NT2/D1 (cell line): ENCODE measurements around the gene RGL4.
"Not testable (repeated sequence)": the region's sequence is repeated elsewhere in the genome, so short reads cannot be mapped to it uniquely, and the experiment has no call there.

Experiments
- DNase-seq: peaks from one replicate; pipeline ENCODE4 v3.0.0-alpha.2; 2011; ENCODE audit warnings: low read depth, low spot score
- H3K27me3 ChIP-seq: 2 replicates; pipeline ENCODE4 v1.6.0; 2011; ENCODE audit warnings: mild to moderate bottlenecking; ENCODE audit not compliant: insufficient read length, insufficient read depth
- H3K36me3 ChIP-seq: 2 replicates; pipeline ENCODE4 v1.6.1; 2011; ENCODE audit warnings: mild to moderate bottlenecking, low read length, mixed read lengths; ENCODE audit not compliant: insufficient read depth, insufficient read length
- H3K4me1 ChIP-seq: 2 replicates; pipeline ENCODE4 v1.5.1; 2011; ENCODE audit not compliant: insufficient read depth, insufficient read length
- H3K4me3 ChIP-seq: 2 replicates; pipeline ENCODE4 v1.5.1; 2011; ENCODE audit warnings: low read depth; ENCODE audit not compliant: insufficient read length
- H3K9ac ChIP-seq: 2 replicates; pipeline ENCODE4 v1.6.0; 2011; ENCODE audit warnings: low read depth; ENCODE audit not compliant: insufficient read length
- H3K9me3 ChIP-seq: 2 replicates; pipeline ENCODE4 v1.5.1; 2011; ENCODE audit warnings: mild to moderate bottlenecking, low read length; ENCODE audit not compliant: insufficient read depth
- SUZ12 ChIP-seq: IDR thresholded peaks from 2 replicates; pipeline ENCODE4 v1.6.1; 2011; ENCODE audit not compliant: insufficient read length, insufficient read depth; ENCODE audit errors: extremely low read depth
- YY1 ChIP-seq: IDR thresholded peaks from 2 replicates; pipeline ENCODE4 v1.6.1; 2011; ENCODE audit not compliant: insufficient read length, insufficient read depth
- ZNF274 ChIP-seq: IDR thresholded peaks from 2 replicates; pipeline ENCODE4 v1.6.1; 2011; ENCODE audit warnings: mild to moderate bottlenecking, low read depth, low read length

The RGL4 gene

DNA sequence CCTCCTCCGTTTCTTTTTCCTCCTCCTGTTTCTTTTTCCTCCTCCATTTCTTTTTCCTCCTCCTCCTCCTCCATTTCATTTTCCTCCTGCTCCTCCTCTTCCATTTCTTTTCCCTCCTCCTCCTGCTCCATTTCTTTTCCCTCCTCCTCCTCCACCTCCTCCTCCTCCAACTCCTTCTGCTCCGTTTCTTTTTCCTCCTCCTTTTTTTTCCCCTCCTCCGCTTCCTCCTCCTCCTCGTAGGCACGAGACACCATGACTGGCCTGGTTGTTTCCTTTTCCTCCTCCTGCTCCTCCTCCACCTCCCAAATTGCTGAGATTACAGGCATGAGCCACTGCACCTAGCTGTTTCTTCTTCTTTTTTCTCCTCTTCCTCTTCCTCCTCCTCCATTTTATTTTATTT lies 33.1 kb upstream of the RGL4 start:
- H3K9me3 ChIP-seq, result peaks cover 7% of the 10 kb centered on the region; the same call in 1 of the 2 replicates
- no peak overlapping the region for H3K9ac ChIP-seq
- H3K27me3 ChIP-seq, result no peaks in the 10 kb centered on the region
- H3K4me1 ChIP-seq, result peaks cover 2% of the 10 kb centered on the region
- no peak for TF ChIP-seq ZNF274
- no peak for TF ChIP-seq SUZ12
- TF ChIP-seq YY1, result no peak
- no peak overlapping the region for H3K4me3 ChIP-seq
- H3K36me3 ChIP-seq, result peaks cover 8% of the 10 kb centered on the region
- no peak for DNase-seq

DNA sequence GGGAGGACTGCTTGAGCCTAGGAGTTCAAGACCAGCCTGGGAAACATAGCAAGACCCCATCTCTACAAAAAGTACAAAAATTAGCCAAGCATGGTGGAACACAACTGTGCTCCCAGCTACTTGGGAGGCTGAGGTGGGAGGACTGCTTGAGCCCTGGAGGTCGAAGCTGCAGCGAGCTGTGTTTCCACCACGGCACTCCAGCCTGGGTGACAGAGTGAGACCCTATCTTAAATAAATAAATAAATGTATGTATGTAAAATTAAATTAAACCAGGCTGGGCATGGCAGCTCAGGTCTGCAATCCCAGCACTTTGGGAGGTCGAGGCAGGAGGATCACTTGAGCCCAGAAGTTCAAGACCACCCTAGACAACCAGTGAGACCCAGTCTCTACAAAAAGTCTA lies 30.4 kb upstream of the RGL4 start:
- H3K9ac ChIP-seq, H3K4me3 ChIP-seq, H3K4me1 ChIP-seq, DNase-seq, H3K36me3 ChIP-seq, H3K27me3 ChIP-seq: not testable (repeated sequence)
- peaks cover 12% of the 10 kb centered on the region; the same call in 1 of the 2 replicates for H3K9me3 ChIP-seq

DNA sequence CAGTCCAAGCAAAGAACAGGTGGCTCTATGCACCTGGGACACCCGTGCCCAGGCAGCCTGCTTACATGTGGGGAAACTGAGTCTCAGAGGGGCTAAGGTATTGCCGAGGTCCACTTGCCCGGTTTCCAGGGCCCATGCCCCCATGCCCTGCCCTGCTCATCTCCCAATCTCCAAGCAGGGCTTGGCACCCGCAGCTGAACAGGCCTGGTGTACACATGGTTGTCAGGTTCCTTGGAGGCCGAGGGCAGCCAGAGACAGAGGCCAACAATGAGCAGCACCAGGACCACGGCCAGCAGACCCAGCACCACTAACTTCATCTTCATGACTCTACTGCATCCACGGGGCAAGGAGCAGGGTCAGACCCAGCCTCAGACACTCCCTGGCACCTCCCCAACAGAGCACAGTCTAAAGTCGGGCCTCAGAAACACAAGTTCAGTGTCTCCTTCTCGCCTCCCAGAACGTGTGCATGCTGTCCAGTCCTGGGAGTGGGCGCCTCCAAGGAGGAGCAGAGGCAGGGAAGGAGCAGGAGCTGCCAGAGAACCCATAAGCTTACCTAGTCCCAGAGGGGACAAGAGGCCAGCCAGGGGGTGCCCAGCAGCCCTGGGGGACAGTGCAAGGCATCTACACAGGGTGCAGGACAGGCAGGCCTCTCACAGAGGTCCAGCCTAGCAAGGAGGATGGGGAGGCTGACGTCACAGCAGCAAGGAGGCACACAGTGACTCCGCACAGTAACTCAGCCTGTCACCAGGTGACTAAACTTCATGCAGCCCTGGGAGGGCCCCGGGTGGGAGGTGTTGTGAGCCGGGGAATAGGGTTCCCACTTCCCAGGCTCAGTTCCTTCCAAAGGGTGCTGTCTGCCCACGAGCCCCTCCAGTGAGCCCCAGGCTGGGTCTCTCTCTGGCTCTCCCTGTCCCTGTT lies 20.2 kb upstream of the RGL4 start:
- TF ChIP-seq YY1 (no peak), ZNF274 (no peak), SUZ12 (no peak)
- no peak for DNase-seq
- Histone ChIP-seq H3K9ac (no peak overlapping the region), H3K4me1 (peaks cover 7% of the 10 kb centered on the region), H3K9me3 (no peaks in the 10 kb centered on the region), H3K27me3 (no peaks in the 10 kb centered on the region), H3K4me3 (no peak overlapping the region), H3K36me3 (no peaks in the 10 kb centered on the region)

DNA sequence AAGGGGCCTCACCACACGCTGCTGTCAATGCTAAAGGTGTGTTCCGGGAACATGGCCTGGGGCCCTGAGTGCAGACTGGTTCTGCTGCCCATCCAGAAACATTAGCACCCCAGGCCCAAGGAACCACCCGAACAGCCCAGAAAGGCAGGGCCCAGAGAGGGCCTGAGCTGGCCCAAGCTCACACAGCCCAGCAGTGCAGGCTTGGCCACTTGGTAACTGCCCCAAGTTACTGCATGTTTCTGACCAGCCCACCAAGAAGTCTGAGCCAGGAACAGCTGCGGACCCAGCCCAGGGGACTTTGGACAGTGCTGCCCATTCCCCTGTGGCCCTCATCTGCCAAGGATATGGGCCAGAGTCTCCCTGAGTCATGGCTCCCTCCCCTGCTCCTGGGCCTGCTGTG lies 19.4 kb upstream of the RGL4 start:
- H3K9ac ChIP-seq, DNase-seq, H3K9me3 ChIP-seq, H3K4me3 ChIP-seq, H3K27me3 ChIP-seq, H3K36me3 ChIP-seq, H3K4me1 ChIP-seq: not testable (repeated sequence)

DNA sequence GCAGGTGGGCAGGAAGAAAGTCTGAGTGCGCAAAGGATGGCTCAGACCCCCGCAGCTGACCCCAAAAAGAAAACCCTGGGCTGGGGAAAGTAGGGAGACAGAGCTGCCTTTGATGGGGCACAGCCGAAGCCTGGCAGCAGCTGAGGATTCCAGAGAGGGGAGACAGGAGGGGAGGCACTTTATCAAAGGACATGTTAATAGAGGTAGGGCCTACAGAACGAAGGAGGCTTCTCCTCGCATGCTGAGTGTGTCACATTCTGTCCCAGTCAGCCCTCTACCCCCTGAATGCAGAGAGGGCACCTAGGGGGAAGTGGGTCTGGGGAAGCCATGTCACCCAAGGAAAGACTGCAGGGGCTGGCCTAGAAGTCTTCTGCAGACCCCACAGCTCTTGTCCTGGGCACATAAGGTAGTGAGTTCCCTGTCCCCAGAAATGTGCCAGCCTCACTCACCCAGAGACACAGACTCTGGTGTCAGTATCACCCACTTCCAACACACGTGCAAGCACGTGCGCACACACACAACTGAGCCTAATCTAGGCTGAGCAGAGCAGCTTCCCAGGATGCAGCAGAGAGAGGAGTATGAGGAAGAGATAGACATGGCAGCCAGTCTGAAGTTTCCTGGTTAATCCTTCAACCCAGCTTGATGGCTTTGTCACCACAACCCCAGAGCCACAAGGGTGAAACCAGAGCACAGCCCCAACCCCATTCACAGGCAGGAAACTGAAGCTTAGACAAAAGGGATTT lies 18.3 kb upstream of the RGL4 start:
- H3K9ac ChIP-seq, H3K9me3 ChIP-seq, DNase-seq, H3K27me3 ChIP-seq, H3K4me1 ChIP-seq, H3K4me3 ChIP-seq, H3K36me3 ChIP-seq: not testable (repeated sequence)

DNA sequence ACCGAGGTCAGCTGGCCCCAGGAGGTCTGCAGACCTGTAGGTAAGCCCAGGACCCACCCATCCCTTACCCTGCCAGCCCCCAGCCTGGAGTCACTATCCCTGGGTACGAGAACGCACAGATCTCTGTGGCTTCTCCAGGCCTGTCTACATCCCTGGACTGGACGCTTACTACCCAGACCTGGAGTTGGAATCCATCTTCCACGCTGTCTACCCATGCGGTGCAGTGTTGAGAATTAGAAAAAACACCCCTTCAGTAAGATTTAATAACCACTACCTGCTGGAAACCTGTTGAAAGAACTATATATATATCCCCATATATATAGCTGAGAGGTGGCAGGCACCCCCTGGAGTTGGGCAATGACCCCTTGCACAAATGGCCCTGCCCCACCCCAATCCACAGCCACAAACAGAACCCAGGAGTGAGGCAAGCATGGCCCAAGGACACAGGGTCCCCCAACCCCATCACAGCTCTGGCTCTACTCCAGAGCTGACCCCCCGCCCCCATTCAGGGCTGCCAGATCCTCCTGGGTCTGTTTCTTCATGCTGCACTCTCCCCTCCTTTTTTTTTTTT lies 17.7 kb upstream of the RGL4 start:
- Histone ChIP-seq H3K36me3 (no peaks in the 10 kb centered on the region), H3K4me3 (no peak overlapping the region), H3K9ac (no peak overlapping the region), H3K9me3 (no peaks in the 10 kb centered on the region), H3K4me1 (peaks cover 9% of the 10 kb centered on the region), H3K27me3 (no peaks in the 10 kb centered on the region)
- no peak for TF ChIP-seq SUZ12
- TF ChIP-seq ZNF274, result no peak
- no peak for TF ChIP-seq YY1
- no peak for DNase-seq

DNA sequence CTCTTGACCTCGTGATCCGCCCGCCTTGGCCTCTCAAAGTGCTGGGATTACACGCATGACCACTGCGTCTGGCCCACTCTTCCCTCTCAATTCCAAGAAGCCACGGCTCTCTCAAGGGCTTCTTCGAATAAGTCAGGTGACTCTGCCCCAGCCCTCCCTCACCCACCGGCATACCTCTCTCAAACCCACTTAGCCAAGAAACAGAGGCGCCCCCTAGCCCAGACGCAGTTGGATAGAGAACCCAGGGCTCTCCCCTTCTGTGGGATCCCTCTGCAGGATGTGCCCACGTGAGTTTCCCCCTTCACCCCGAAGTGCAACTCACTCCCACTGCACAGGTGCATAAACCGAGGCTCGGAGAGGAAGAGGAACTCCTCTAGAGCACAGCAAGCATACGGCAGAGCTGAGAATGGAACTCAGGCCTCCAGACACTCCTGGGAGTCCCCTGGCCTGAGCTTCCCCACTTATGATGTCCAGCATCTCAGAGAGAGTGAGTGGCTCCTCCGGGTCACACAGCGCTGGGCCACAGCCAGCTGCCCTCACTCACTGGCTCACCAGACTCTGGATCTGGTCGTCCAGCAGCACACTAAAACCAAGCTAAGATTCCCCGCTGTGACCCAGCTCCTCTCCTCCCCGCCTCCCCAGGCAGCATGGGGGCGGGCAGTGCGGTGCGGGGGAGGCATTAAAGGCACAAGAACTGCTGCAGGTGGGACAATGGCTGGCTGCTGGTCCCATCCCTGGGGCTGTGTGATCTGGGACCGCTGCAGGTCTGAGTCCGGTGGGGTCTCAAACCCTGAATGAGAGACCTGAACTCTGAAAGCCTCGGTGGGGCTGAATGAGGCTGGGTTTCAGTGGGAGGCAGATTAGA lies 16.8 kb upstream of the RGL4 start:
- TF ChIP-seq ZNF274 (no peak), YY1 (no peak), SUZ12 (no peak)
- Histone ChIP-seq H3K9ac (no peak overlapping the region), H3K4me1 (peaks cover 9% of the 10 kb centered on the region), H3K27me3 (no peaks in the 10 kb centered on the region), H3K36me3 (no peaks in the 10 kb centered on the region), H3K9me3 (no peaks in the 10 kb centered on the region), H3K4me3 (no peak overlapping the region)
- DNase-seq, result no peak

DNA sequence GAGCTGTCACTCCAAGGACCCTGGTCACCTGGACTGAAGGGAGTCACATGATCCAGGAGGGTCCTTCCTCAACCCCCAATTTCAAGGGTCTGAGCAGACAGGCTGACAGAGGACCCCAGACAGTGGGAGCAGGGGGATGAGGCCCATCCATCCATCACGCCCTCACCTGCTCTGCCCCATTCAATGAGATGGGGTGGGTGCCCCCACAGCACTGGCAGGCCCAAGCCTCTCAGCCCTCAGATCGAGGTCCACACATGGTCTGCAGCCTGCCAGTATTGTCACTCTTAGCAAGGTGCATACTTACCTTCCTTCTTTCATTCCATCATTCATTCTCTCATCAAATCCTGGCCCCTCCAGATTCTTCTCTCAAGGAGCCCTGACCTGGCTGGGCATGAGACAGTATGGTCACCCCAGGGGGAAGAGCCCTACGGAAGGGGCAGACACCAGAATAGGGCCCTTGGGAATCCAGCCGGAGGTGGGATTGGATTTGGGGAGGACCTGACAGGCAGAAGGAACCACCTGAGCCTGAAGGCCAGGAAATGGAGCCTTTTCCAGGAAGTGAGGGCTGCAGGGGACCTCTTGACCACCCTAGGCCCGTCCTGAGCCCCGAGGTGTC lies 15.8 kb upstream of the RGL4 start:
- H3K4me1 ChIP-seq, H3K9ac ChIP-seq, H3K4me3 ChIP-seq, H3K9me3 ChIP-seq, H3K27me3 ChIP-seq, H3K36me3 ChIP-seq, DNase-seq: not testable (repeated sequence)
